WTC11 (cell line): ENCODE results near the gene SSC5D. TPM values are rescaled to one million over a fixed set of nuclear protein-coding genes. Genes with fewer than 3 reads are reported as not detected.
A peak's percentile ranks its signal among the peaks of the same experiment; 100 is the strongest.

ENCODE experiments used
- ATAC-seq: fragments of 200-7000 bp; cut with Tn5 transposase; 2 replicates; pipeline ENCODE4 v1.10.0; 2021; ENCODE audit warnings: mild to moderate bottlenecking, moderate library complexity
- CTCF ChIA-PET: fragments of 300-600 bp; sonication (Branson Sonifier 250); formaldehyde crosslinking; loops from one replicate; lab custom pipeline; 2021; ENCODE audit warnings: antibody characterized with exemption; lab: Charles Lee
- POLR2A ChIA-PET: fragments of 350-600 bp; sonication (Branson Sonifier 250); formaldehyde crosslinking; loops from one replicate; lab custom pipeline; 2021; ENCODE audit warnings: antibody characterized with exemption; lab: Charles Lee
- DNase-seq: peaks from one replicate; pipeline ENCODE4 v3.0.0; 2021; ENCODE audit warnings: low spot score
- H3K27ac Mint-ChIP-seq: 2 replicates; pipeline ENCODE4 v1.8.0; 2021; ENCODE audit warnings: mixed read lengths
- H3K27me3 Mint-ChIP-seq: 2 replicates; pipeline ENCODE4 v1.8.0; 2021; ENCODE audit warnings: low read depth, mild to moderate bottlenecking, moderate library complexity, mixed read lengths
- H3K36me3 Mint-ChIP-seq: 2 replicates; pipeline ENCODE4 v1.8.0; 2021; ENCODE audit warnings: mixed read lengths
- H3K4me1 Mint-ChIP-seq: 2 replicates; pipeline ENCODE4 v1.8.0; 2022; ENCODE audit warnings: mixed read lengths
- H3K4me3 Mint-ChIP-seq: 2 replicates; pipeline ENCODE4 v1.8.0; 2021; ENCODE audit warnings: mild to moderate bottlenecking, moderate library complexity, mixed read lengths
- H3K9me3 Mint-ChIP-seq: 2 replicates; pipeline ENCODE4 v1.8.0; 2021; ENCODE audit warnings: mixed read lengths
- ATF6 ChIP-seq: sonication (generic); formaldehyde crosslinking; IDR thresholded peaks from 2 replicates; pipeline ENCODE4 v1.8.1; 2023; ENCODE audit warnings: mild to moderate bottlenecking, missing genetic modification reagents
- CDX4 ChIP-seq: fragments of 250-450 bp; sonication (Bioruptor Pico); IDR thresholded peaks from 2 replicates; pipeline ENCODE4 v1.9.0; 2021; ENCODE audit warnings: moderate library complexity, mild to moderate bottlenecking, inconsistent platforms, borderline replicate concordance
- CREM ChIP-seq: sonication (generic); formaldehyde crosslinking; IDR thresholded peaks from 2 replicates; pipeline ENCODE4 v1.8.1; 2022; ENCODE audit warnings: mild to moderate bottlenecking, missing genetic modification reagents, moderate library complexity
- GABPB1 ChIP-seq: sonication (generic); formaldehyde crosslinking; IDR thresholded peaks from 2 replicates; pipeline ENCODE4 v1.8.1; 2023; ENCODE audit warnings: mild to moderate bottlenecking, missing genetic modification reagents
- GRHL2 ChIP-seq: fragments of 250-450 bp; sonication (Bioruptor Pico); IDR thresholded peaks from 2 replicates; pipeline ENCODE4 v1.8.0; 2022; ENCODE audit warnings: mild to moderate bottlenecking, moderate library complexity; ENCODE audit not compliant: insufficient replicate concordance, severe bottlenecking
- ZNF416 ChIP-seq: fragments of 250-450 bp; sonication (Bioruptor Pico); IDR thresholded peaks from 2 replicates; pipeline ENCODE4 v1.9.0; 2021; ENCODE audit warnings: mild to moderate bottlenecking, inconsistent platforms
- ZSCAN18 ChIP-seq: fragments of 250-450 bp; sonication (Bioruptor Pico); IDR thresholded peaks from 2 replicates; pipeline ENCODE4 v2.1.2; 2022; ENCODE audit warnings: mild to moderate bottlenecking, moderate library complexity
- total RNA-seq: library from RNA; stranded (reverse); gene quantifications from 3 replicates; pipeline ENCODE4 v1.2.3, GENCODE V29; 2021
- TF ChIP-seq, protein P1 (sequence below): fragments of 250-450 bp; sonication (Bioruptor Pico); IDR thresholded peaks from 2 replicates; pipeline ENCODE4 v1.9.0; 2021; ENCODE audit warnings: mild to moderate bottlenecking, borderline replicate concordance
- TF ChIP-seq, protein P2 (sequence below): fragments of 250-450 bp; sonication (Bioruptor Pico); IDR thresholded peaks from 2 replicates; pipeline ENCODE4 v1.9.0; 2021; ENCODE audit warnings: mild to moderate bottlenecking
- TF ChIP-seq, protein P3 (sequence below): sonication (generic); formaldehyde crosslinking; IDR thresholded peaks from 2 replicates; pipeline ENCODE4 v1.8.1; 2023; ENCODE audit warnings: mild to moderate bottlenecking, missing genetic modification reagents, borderline replicate concordance
- TF ChIP-seq, protein P4 (sequence below): fragments of 200-600 bp; IDR thresholded peaks from 2 replicates; pipeline ENCODE4 v1.8.0; 2022; ENCODE audit warnings: antibody characterized with exemption
- TF ChIP-seq, protein P5 (sequence below): sonication (generic); formaldehyde crosslinking; IDR thresholded peaks from 2 replicates; pipeline ENCODE4 v1.8.0; 2023; ENCODE audit warnings: mild to moderate bottlenecking, missing genetic modification reagents

The SSC5D gene
- total RNA-seq, 1 experiment from 2014 or later = 2.9 TPM

GRCh38 chr19:55508120-55508519, 19.9 kb downstream of the SSC5D start:
- CTCF ChIA-PET = interaction anchor here (0.5 to 1.6 kb wide), 4 partner anchors 26 to 123 kb away, joined by 4 to 10 read pairs (median 4); partner anchors contain the start of gene ISOC2
- no peaks in the 10 kb centered on the region for H3K4me1 Mint-ChIP-seq
- DNase-seq (no peak), ATAC-seq (no peak)
- peaks cover 6% of the 10 kb centered on the region for H3K36me3 Mint-ChIP-seq
- no peak overlapping the region for H3K27ac Mint-ChIP-seq
- peaks cover 13% of the 10 kb centered on the region for H3K9me3 Mint-ChIP-seq
- peaks cover 69% of the 10 kb centered on the region for H3K27me3 Mint-ChIP-seq
- POLR2A ChIA-PET = no interaction called here
- no peak overlapping the region for H3K4me3 Mint-ChIP-seq
- TF ChIP-seq, protein P1, sequence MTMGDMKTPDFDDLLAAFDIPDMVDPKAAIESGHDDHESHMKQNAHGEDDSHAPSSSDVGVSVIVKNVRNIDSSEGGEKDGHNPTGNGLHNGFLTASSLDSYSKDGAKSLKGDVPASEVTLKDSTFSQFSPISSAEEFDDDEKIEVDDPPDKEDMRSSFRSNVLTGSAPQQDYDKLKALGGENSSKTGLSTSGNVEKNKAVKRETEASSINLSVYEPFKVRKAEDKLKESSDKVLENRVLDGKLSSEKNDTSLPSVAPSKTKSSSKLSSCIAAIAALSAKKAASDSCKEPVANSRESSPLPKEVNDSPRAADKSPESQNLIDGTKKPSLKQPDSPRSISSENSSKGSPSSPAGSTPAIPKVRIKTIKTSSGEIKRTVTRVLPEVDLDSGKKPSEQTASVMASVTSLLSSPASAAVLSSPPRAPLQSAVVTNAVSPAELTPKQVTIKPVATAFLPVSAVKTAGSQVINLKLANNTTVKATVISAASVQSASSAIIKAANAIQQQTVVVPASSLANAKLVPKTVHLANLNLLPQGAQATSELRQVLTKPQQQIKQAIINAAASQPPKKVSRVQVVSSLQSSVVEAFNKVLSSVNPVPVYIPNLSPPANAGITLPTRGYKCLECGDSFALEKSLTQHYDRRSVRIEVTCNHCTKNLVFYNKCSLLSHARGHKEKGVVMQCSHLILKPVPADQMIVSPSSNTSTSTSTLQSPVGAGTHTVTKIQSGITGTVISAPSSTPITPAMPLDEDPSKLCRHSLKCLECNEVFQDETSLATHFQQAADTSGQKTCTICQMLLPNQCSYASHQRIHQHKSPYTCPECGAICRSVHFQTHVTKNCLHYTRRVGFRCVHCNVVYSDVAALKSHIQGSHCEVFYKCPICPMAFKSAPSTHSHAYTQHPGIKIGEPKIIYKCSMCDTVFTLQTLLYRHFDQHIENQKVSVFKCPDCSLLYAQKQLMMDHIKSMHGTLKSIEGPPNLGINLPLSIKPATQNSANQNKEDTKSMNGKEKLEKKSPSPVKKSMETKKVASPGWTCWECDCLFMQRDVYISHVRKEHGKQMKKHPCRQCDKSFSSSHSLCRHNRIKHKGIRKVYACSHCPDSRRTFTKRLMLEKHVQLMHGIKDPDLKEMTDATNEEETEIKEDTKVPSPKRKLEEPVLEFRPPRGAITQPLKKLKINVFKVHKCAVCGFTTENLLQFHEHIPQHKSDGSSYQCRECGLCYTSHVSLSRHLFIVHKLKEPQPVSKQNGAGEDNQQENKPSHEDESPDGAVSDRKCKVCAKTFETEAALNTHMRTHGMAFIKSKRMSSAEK (CRISPR knock-in tag) = no peak
- TF ChIP-seq CDX4 (CRISPR knock-in tag) = no peak
- TF ChIP-seq, all 79 proteins: peak for 0

- no peaks in the 10 kb centered on the region for H3K4me1 Mint-ChIP-seq
- CTCF ChIA-PET = interaction anchor here (0.7 to 1.9 kb wide), 8 partner anchors 13 to 116 kb away, joined by 3 to 10 read pairs (median 4); partner anchors contain the start of gene ZNF784
- no peaks in the 10 kb centered on the region for H3K9me3 Mint-ChIP-seq
- no peak overlapping the region for H3K27ac Mint-ChIP-seq
- no peaks in the 10 kb centered on the region for H3K36me3 Mint-ChIP-seq
- DNase-seq (peak; percentile 96), ATAC-seq (peak; percentile 99)
- H3K4me3 Mint-ChIP-seq = peak overlapping the region; percentile 58
- POLR2A ChIA-PET = interaction anchor here (0.6 to 1.0 kb wide), 2 partner anchors 82 to 83 kb away, joined by 3 read pairs; partner anchors contain the start of gene FIZ1
- peaks cover 24% of the 10 kb centered on the region for H3K27me3 Mint-ChIP-seq
- TF ChIP-seq ATF6 (CRISPR knock-in tag) (no peak), CREM (CRISPR knock-in tag) (peak; percentile 73; the same call in 1 of the 2 replicates), ZNF416 (CRISPR knock-in tag) (no peak), GRHL2 (CRISPR knock-in tag) (no peak), GABPB1 (peak; percentile 21; the same call in 1 of the 2 replicates), ZSCAN18 (no peak)
- TF ChIP-seq, protein P2, sequence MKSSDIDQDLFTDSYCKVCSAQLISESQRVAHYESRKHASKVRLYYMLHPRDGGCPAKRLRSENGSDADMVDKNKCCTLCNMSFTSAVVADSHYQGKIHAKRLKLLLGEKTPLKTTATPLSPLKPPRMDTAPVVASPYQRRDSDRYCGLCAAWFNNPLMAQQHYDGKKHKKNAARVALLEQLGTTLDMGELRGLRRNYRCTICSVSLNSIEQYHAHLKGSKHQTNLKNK (CRISPR knock-in tag) = no peak
- TF ChIP-seq, protein P3, sequence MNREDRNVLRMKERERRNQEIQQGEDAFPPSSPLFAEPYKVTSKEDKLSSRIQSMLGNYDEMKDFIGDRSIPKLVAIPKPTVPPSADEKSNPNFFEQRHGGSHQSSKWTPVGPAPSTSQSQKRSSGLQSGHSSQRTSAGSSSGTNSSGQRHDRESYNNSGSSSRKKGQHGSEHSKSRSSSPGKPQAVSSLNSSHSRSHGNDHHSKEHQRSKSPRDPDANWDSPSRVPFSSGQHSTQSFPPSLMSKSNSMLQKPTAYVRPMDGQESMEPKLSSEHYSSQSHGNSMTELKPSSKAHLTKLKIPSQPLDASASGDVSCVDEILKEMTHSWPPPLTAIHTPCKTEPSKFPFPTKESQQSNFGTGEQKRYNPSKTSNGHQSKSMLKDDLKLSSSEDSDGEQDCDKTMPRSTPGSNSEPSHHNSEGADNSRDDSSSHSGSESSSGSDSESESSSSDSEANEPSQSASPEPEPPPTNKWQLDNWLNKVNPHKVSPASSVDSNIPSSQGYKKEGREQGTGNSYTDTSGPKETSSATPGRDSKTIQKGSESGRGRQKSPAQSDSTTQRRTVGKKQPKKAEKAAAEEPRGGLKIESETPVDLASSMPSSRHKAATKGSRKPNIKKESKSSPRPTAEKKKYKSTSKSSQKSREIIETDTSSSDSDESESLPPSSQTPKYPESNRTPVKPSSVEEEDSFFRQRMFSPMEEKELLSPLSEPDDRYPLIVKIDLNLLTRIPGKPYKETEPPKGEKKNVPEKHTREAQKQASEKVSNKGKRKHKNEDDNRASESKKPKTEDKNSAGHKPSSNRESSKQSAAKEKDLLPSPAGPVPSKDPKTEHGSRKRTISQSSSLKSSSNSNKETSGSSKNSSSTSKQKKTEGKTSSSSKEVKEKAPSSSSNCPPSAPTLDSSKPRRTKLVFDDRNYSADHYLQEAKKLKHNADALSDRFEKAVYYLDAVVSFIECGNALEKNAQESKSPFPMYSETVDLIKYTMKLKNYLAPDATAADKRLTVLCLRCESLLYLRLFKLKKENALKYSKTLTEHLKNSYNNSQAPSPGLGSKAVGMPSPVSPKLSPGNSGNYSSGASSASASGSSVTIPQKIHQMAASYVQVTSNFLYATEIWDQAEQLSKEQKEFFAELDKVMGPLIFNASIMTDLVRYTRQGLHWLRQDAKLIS (CRISPR knock-in tag) = no peak
- TF ChIP-seq, protein P4, sequence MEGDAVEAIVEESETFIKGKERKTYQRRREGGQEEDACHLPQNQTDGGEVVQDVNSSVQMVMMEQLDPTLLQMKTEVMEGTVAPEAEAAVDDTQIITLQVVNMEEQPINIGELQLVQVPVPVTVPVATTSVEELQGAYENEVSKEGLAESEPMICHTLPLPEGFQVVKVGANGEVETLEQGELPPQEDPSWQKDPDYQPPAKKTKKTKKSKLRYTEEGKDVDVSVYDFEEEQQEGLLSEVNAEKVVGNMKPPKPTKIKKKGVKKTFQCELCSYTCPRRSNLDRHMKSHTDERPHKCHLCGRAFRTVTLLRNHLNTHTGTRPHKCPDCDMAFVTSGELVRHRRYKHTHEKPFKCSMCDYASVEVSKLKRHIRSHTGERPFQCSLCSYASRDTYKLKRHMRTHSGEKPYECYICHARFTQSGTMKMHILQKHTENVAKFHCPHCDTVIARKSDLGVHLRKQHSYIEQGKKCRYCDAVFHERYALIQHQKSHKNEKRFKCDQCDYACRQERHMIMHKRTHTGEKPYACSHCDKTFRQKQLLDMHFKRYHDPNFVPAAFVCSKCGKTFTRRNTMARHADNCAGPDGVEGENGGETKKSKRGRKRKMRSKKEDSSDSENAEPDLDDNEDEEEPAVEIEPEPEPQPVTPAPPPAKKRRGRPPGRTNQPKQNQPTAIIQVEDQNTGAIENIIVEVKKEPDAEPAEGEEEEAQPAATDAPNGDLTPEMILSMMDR = peak; percentile 32; the same call in 1 of the 2 replicates
- TF ChIP-seq, protein P5, sequence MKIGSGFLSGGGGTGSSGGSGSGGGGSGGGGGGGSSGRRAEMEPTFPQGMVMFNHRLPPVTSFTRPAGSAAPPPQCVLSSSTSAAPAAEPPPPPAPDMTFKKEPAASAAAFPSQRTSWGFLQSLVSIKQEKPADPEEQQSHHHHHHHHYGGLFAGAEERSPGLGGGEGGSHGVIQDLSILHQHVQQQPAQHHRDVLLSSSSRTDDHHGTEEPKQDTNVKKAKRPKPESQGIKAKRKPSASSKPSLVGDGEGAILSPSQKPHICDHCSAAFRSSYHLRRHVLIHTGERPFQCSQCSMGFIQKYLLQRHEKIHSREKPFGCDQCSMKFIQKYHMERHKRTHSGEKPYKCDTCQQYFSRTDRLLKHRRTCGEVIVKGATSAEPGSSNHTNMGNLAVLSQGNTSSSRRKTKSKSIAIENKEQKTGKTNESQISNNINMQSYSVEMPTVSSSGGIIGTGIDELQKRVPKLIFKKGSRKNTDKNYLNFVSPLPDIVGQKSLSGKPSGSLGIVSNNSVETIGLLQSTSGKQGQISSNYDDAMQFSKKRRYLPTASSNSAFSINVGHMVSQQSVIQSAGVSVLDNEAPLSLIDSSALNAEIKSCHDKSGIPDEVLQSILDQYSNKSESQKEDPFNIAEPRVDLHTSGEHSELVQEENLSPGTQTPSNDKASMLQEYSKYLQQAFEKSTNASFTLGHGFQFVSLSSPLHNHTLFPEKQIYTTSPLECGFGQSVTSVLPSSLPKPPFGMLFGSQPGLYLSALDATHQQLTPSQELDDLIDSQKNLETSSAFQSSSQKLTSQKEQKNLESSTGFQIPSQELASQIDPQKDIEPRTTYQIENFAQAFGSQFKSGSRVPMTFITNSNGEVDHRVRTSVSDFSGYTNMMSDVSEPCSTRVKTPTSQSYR (CRISPR knock-in tag) = no peak
Measured at GRCh38 chr19:55516878-55517620, 28.8 kb downstream of the SSC5D start.
